Neural cell (in vitro differentiated cells): ENCODE results near the gene ZBTB37. TPM values are rescaled to one million over a fixed set of nuclear protein-coding genes. Genes with fewer than 3 reads are reported as not detected.
"Not testable (repeated sequence)": the region's sequence is repeated elsewhere in the genome, so short reads cannot be mapped to it uniquely, and the experiment has no call there.

ENCODE experiments used
- H2AFZ ChIP-seq: fragments of 200-600, 300-800 bp; sonication (generic), shearing (Covaris generic); 2 replicates; pipeline ENCODE4 v1.6.0; 2014; ENCODE audit warnings: low read depth, mild to moderate bottlenecking, antibody characterized with exemption, low read length, moderate library complexity
- H3F3A ChIP-seq: fragments of 200-600 bp; shearing (Covaris generic); 2 replicates; pipeline ENCODE4 v1.6.1; 2016; ENCODE audit warnings: mild to moderate bottlenecking, moderate library complexity, mixed read lengths, antibody characterized with exemption, low read length; ENCODE audit not compliant: insufficient read depth, poor library complexity, severe bottlenecking
- H3K27ac ChIP-seq: fragments of 200-600, 300-800 bp; sonication (generic), shearing (Covaris generic); 2 replicates; pipeline ENCODE4 v1.5.1; 2014; ENCODE audit warnings: mild to moderate bottlenecking, low read length, moderate library complexity
- H3K27me3 ChIP-seq: fragments of 300-800, 200-600 bp; sonication (generic), shearing (Covaris generic); 2 replicates; pipeline ENCODE4 v1.6.0; 2014; ENCODE audit warnings: mild to moderate bottlenecking, low read depth, low read length, moderate library complexity; ENCODE audit not compliant: insufficient read depth
- H3K36me3 ChIP-seq: fragments of 300-800, 200-600 bp; sonication (generic), shearing (Covaris generic); 2 replicates; pipeline ENCODE4 v1.5.1; 2014; ENCODE audit warnings: mild to moderate bottlenecking, antibody characterized with exemption, low read length, moderate library complexity; ENCODE audit not compliant: insufficient read depth
- H3K4me2 ChIP-seq: fragments of 300-800, 200-600 bp; sonication (generic), shearing (Covaris generic); 2 replicates; pipeline ENCODE4 v1.6.0; 2014; ENCODE audit warnings: mild to moderate bottlenecking, low read length
- H3K4me3 ChIP-seq: fragments of 300-800, 200-600 bp; sonication (generic), shearing (Covaris generic); 2 replicates; pipeline ENCODE4 v1.5.1; 2014; ENCODE audit warnings: mild to moderate bottlenecking, low read length, moderate library complexity
- H3K79me2 ChIP-seq: fragments of 200-600 bp; shearing (Covaris generic); replicated peaks from 2 replicates; pipeline ENCODE4 v1.6.0; 2014; ENCODE audit warnings: mild to moderate bottlenecking, low read length, moderate library complexity; ENCODE audit not compliant: insufficient read depth
- H3K9ac ChIP-seq: fragments of 300-800, 200-600 bp; sonication (generic), shearing (Covaris generic); 2 replicates; pipeline ENCODE4 v1.6.1; 2016; ENCODE audit warnings: mild to moderate bottlenecking, low read length, mixed read lengths
- H3K9me2 ChIP-seq: fragments of 200-600 bp; shearing (Covaris generic); 2 replicates; pipeline ENCODE4 v1.6.1; 2016; ENCODE audit warnings: mild to moderate bottlenecking, low read length, mixed read lengths; ENCODE audit not compliant: insufficient read depth
- H3K9me3 ChIP-seq: fragments of 200-600, 300-800 bp; sonication (generic), shearing (Covaris generic); 2 replicates; pipeline ENCODE4 v1.6.1; 2016; ENCODE audit warnings: mild to moderate bottlenecking, mixed run types, low read length, moderate library complexity, mixed read lengths
- H4K20me1 ChIP-seq: fragments of 200-600 bp; shearing (Covaris generic); 2 replicates; pipeline ENCODE4 v1.6.1; 2016; ENCODE audit warnings: mild to moderate bottlenecking, mixed run types; ENCODE audit not compliant: insufficient read depth
- EP300 ChIP-seq: fragments of 450-650 bp; conservative IDR thresholded peaks from 2 replicates; pipeline ENCODE4 v1.6.1; 2014; ENCODE audit warnings: antibody characterized with exemption, mild to moderate bottlenecking, moderate library complexity; ENCODE audit not compliant: poor library complexity, severe bottlenecking
- EZH2 ChIP-seq: fragments of 200-600, 300-800 bp; shearing (Covaris generic), sonication (generic); IDR thresholded peaks from 2 replicates; pipeline ENCODE4 v1.6.1; 2014; ENCODE audit warnings: antibody characterized with exemption, low read length, borderline replicate concordance, mild to moderate bottlenecking; ENCODE audit not compliant: insufficient read depth, poor library complexity, severe bottlenecking
- MXI1 ChIP-seq: fragments of 450-650 bp; conservative IDR thresholded peaks from 2 replicates; pipeline ENCODE4 v1.6.1; 2014; ENCODE audit warnings: antibody characterized with exemption, mild to moderate bottlenecking; ENCODE audit not compliant: poor library complexity, severe bottlenecking
- POLR2AphosphoS5 ChIP-seq: IDR thresholded peaks from 2 replicates; pipeline ENCODE4 v1.6.1; 2012
- RAD21 ChIP-seq: fragments of 450-650 bp; conservative IDR thresholded peaks from 2 replicates; pipeline ENCODE4 v1.6.1; 2014; ENCODE audit warnings: antibody characterized with exemption, mild to moderate bottlenecking, moderate library complexity
- SMC3 ChIP-seq: fragments of 450-650 bp; conservative IDR thresholded peaks from 2 replicates; pipeline ENCODE4 v1.6.1; 2014; ENCODE audit warnings: antibody characterized with exemption, mild to moderate bottlenecking, moderate library complexity; ENCODE audit not compliant: poor library complexity
- TAF1 ChIP-seq: IDR thresholded peaks from 2 replicates; pipeline ENCODE4 v1.6.1; 2012; ENCODE audit warnings: low read depth
- polyA plus RNA-seq: library from polyadenylated mRNA; depleted of rRNA; stranded (reverse); fragments of >200 nt; gene quantifications from 2 replicates; pipeline ENCODE4 v1.2.3, GENCODE V29; 2014
- TF ChIP-seq, protein P1 (sequence below): fragments of 450-650 bp; IDR thresholded peaks from 2 replicates; pipeline ENCODE4 v1.5.1; 2014; ENCODE audit warnings: antibody characterized with exemption, mild to moderate bottlenecking, moderate library complexity; ENCODE audit not compliant: poor library complexity, severe bottlenecking
- TF ChIP-seq, protein P2 (sequence below): IDR thresholded peaks from 2 replicates; pipeline ENCODE4 v1.6.1; 2012; ENCODE audit warnings: borderline replicate concordance

The ZBTB37 gene
- polyA plus RNA-seq, 1 donor from 2014 or later: 14.6 TPM

DNA sequence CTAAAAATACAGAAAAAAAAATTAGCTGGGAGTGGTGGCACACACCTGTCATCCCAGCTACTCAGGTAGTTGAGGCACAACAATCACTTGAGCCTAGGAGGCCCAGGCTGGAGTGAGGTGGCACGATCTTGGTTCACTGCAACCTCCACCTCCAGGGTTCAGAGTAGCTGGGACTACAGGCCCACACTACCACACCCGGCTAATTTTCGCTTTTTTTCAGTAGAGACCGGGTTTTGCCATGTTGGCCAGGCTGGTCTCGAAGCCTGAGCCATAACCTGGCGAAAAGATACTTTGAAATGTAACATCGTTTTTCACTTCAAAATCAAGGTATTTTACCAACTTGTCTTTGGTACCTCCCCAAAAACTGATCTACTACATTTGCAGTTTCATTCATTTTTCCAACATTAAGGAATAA is 6.4 kb upstream of the ZBTB37 start:
- no peak for TF ChIP-seq POLR2AphosphoS5
- TF ChIP-seq, protein P1, sequence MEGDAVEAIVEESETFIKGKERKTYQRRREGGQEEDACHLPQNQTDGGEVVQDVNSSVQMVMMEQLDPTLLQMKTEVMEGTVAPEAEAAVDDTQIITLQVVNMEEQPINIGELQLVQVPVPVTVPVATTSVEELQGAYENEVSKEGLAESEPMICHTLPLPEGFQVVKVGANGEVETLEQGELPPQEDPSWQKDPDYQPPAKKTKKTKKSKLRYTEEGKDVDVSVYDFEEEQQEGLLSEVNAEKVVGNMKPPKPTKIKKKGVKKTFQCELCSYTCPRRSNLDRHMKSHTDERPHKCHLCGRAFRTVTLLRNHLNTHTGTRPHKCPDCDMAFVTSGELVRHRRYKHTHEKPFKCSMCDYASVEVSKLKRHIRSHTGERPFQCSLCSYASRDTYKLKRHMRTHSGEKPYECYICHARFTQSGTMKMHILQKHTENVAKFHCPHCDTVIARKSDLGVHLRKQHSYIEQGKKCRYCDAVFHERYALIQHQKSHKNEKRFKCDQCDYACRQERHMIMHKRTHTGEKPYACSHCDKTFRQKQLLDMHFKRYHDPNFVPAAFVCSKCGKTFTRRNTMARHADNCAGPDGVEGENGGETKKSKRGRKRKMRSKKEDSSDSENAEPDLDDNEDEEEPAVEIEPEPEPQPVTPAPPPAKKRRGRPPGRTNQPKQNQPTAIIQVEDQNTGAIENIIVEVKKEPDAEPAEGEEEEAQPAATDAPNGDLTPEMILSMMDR: no peak
- TF ChIP-seq, protein P2, sequence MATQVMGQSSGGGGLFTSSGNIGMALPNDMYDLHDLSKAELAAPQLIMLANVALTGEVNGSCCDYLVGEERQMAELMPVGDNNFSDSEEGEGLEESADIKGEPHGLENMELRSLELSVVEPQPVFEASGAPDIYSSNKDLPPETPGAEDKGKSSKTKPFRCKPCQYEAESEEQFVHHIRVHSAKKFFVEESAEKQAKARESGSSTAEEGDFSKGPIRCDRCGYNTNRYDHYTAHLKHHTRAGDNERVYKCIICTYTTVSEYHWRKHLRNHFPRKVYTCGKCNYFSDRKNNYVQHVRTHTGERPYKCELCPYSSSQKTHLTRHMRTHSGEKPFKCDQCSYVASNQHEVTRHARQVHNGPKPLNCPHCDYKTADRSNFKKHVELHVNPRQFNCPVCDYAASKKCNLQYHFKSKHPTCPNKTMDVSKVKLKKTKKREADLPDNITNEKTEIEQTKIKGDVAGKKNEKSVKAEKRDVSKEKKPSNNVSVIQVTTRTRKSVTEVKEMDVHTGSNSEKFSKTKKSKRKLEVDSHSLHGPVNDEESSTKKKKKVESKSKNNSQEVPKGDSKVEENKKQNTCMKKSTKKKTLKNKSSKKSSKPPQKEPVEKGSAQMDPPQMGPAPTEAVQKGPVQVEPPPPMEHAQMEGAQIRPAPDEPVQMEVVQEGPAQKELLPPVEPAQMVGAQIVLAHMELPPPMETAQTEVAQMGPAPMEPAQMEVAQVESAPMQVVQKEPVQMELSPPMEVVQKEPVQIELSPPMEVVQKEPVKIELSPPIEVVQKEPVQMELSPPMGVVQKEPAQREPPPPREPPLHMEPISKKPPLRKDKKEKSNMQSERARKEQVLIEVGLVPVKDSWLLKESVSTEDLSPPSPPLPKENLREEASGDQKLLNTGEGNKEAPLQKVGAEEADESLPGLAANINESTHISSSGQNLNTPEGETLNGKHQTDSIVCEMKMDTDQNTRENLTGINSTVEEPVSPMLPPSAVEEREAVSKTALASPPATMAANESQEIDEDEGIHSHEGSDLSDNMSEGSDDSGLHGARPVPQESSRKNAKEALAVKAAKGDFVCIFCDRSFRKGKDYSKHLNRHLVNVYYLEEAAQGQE: no peak
- TF ChIP-seq TAF1: no peak
- TF ChIP-seq EZH2: no peak
- no peak for TF ChIP-seq EP300
- TF ChIP-seq SMC3: no peak
- no peak for TF ChIP-seq RAD21
- no peak for TF ChIP-seq MXI1
- H3K4me3 ChIP-seq: no peak overlapping the region
- H3K9me3 ChIP-seq: no peaks in the 10 kb centered on the region
- H4K20me1 ChIP-seq: no peaks in the 10 kb centered on the region
- no peaks in the 10 kb centered on the region for H3K9me2 ChIP-seq
- no peak overlapping the region for H2AFZ ChIP-seq
- no peak overlapping the region for H3K9ac ChIP-seq
- peaks cover 7% of the 10 kb centered on the region for H3F3A ChIP-seq
- peaks cover 6% of the 10 kb centered on the region for H3K36me3 ChIP-seq
- H3K27me3 ChIP-seq: no peaks in the 10 kb centered on the region
- H3K79me2 ChIP-seq: peaks cover 16% of the 10 kb centered on the region
- no peak overlapping the region for H3K4me2 ChIP-seq
- H3K27ac ChIP-seq: no peak overlapping the region

DNA sequence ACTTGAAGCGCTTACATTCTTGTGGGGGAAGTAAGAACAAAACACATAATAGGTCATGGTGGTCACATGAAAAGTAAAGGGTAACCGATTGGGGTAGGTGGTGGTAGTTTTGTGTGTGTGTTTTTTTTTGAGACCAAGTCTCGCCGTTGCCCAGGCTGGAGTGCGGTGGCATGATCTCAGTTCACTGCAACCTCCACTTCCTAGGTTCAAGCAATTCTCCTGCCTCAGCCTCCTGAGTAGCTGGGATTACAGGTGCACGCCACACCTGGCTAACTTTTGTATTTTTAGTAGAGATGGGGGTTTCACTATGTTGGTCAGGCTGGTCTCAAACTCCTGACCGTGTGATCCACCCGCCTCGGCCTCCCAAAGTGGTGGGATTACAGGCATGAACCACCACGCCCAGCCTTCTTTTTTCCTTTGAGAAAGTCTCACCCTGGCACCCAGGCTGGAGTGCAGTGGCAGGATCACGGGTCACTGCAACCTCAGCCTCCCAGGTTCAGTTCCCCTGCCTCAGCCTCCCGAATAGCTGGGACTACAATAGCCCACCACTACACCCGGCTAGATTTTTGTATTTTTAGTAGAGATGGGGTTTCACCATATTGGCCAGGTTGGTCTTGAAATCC is 5.9 kb upstream of the ZBTB37 start:
- H3K4me3 ChIP-seq, H3K9me2 ChIP-seq, H3K36me3 ChIP-seq, H3K9ac ChIP-seq, H2AFZ ChIP-seq, H3K27me3 ChIP-seq, H3F3A ChIP-seq, H3K27ac ChIP-seq, H3K9me3 ChIP-seq, H3K4me2 ChIP-seq, H4K20me1 ChIP-seq: not testable (repeated sequence)
- H3K79me2 ChIP-seq: peaks cover 21% of the 10 kb centered on the region

DNA sequence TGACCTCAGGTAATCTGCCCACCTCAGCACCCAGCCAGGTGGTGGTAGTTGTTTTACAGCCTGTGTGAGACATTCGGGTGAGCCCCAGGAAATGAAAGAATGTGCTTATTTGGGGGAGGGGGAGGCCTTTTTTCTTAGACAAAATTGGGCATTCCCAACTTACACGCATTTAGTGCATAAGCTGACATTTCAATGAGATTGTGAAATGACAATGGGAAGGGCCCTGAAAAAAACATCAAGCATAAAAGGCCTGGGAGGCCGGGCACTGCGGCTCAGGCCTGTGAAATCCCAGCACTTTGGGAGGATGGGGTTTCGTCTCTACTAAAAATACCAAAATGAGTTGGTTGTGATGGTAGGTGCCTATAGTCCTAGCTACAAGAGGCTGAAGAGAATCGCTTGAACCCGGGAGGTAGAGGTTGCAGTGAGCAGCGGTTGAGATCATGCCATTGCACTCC is 5.4 kb upstream of the ZBTB37 start:
- Histone ChIP-seq H3K27ac (no peak overlapping the region), H4K20me1 (no peaks in the 10 kb centered on the region), H3K79me2 (peaks cover 21% of the 10 kb centered on the region), H3K9me2 (no peaks in the 10 kb centered on the region), H3K9ac (no peak overlapping the region), H3K27me3 (no peaks in the 10 kb centered on the region), H3K9me3 (no peaks in the 10 kb centered on the region), H3K4me3 (no peak overlapping the region), H3F3A (peaks cover 7% of the 10 kb centered on the region), H3K4me2 (no peak overlapping the region), H3K36me3 (peaks cover 6% of the 10 kb centered on the region), H2AFZ (no peak overlapping the region)
- TF ChIP-seq EP300: no peak
- no peak for TF ChIP-seq POLR2AphosphoS5
- no peak for TF ChIP-seq TAF1
- no peak for TF ChIP-seq RAD21
- no peak for TF ChIP-seq SMC3
- TF ChIP-seq, protein P1: no peak
- TF ChIP-seq, protein P2: no peak
- TF ChIP-seq EZH2: no peak
- no peak for TF ChIP-seq MXI1
